ENCODE results near the gene FBLN2.

DNA sequence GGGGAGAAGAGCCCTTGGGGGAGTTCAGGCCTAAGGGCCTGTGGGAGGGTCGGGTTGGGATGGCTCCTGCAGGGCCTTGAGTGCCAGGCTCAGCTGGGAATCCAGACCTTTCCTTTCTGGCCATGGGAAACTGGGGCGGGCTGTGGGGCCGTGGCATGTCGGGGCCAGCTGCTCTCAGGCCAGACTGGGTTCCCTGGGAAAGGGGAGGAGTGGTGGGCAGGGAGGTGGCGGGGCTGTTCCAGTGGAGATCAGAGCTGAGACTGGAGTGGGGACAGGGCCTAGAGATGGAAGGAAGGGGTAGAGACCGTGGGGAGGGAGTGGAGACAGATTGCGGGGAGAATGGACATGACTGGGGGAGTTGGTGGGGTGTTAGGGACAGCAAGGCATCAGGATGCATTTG, 20.3 kb downstream of the FBLN2 start:
- TF ChIP-seq EZH2 (IDR thresholded peaks at IDR 0.05; ENCODE audit: low read length), result no peak
- TF ChIP-seq, protein P1, sequence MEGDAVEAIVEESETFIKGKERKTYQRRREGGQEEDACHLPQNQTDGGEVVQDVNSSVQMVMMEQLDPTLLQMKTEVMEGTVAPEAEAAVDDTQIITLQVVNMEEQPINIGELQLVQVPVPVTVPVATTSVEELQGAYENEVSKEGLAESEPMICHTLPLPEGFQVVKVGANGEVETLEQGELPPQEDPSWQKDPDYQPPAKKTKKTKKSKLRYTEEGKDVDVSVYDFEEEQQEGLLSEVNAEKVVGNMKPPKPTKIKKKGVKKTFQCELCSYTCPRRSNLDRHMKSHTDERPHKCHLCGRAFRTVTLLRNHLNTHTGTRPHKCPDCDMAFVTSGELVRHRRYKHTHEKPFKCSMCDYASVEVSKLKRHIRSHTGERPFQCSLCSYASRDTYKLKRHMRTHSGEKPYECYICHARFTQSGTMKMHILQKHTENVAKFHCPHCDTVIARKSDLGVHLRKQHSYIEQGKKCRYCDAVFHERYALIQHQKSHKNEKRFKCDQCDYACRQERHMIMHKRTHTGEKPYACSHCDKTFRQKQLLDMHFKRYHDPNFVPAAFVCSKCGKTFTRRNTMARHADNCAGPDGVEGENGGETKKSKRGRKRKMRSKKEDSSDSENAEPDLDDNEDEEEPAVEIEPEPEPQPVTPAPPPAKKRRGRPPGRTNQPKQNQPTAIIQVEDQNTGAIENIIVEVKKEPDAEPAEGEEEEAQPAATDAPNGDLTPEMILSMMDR (optimal IDR thresholded peaks at IDR 0.05 in 1 of 3, IDR thresholded peaks at IDR 0.05 in 1 of 3, conservative IDR thresholded peaks at IDR 0.05 in 1 of 3; ENCODE audit: extremely low read depth in 1 of 3, insufficient read depth in 2 of 3, low read length in 3 of 3), result no peak

All from keratinocyte (primary cell).